Transverse colon (tissue), 4 donors: ENCODE results near the gene WDR91. TPM values are rescaled to one million over a fixed set of nuclear protein-coding genes. Genes with fewer than 3 reads are reported as not detected.

Experiments used
- DNase-seq: peaks from one replicate; pipeline ENCODE4 v3.0.0-alpha.2; 2019
- H3K27ac ChIP-seq, 4 donors: fragments of 200-600 bp; sonication (generic); 2 replicates each; pipeline ENCODE4 v1.5.1; 2016 to 2018; ENCODE audit warnings: inconsistent platforms in 4 of 4
- H3K27me3 ChIP-seq: fragments of 200-600 bp; sonication (generic); 2 replicates; pipeline ENCODE4 v1.5.1; 2017; ENCODE audit warnings: inconsistent platforms
- H3K36me3 ChIP-seq, 4 donors: fragments of 200-600 bp; sonication (generic); 2 replicates each; pipeline ENCODE4 v1.5.1; 2017 to 2019; ENCODE audit warnings: inconsistent platforms in 4 of 4
- H3K4me1 ChIP-seq, 4 donors: fragments of 200-600 bp; sonication (generic); 2 replicates each; pipeline ENCODE4 v1.5.1; 2017 to 2020; ENCODE audit warnings: inconsistent platforms in 4 of 4
- H3K4me3 ChIP-seq, 4 donors: fragments of 200-600 bp; sonication (generic); 1 replicate in 1 of 4; 2 replicates in 3 of 4; pipeline versions ENCODE4 v1.5.1 to v1.6.1; 2017 to 2019; ENCODE audit warnings: inconsistent platforms in 4 of 4
- H3K9me3 ChIP-seq, 2 donors: fragments of 200-600 bp; sonication (generic); 2 replicates each; pipeline ENCODE4 v1.5.1; 2017 to 2019; ENCODE audit warnings: inconsistent platforms in 2 of 2
- EP300 ChIP-seq: sonication (generic); formaldehyde crosslinking; IDR thresholded peaks from one replicate; pipeline ENCODE4 v1.6.1; 2017; ENCODE audit warnings: antibody characterized with exemption, low read depth
- POLR2A ChIP-seq: fragments of 450-650 bp; IDR thresholded peaks from one replicate; pipeline ENCODE4 v1.6.1; 2016; ENCODE audit warnings: antibody characterized with exemption, mild to moderate bottlenecking, moderate library complexity
- POLR2AphosphoS5 ChIP-seq, 3 donors: sonication (generic); formaldehyde crosslinking; IDR thresholded peaks; one replicate each; pipeline ENCODE4 v1.6.1; 2016; ENCODE audit warnings: antibody characterized with exemption in 3 of 3
- WGBS, 2 donors: methylation state at CpG; one replicate each; pipeline ENCODE4 v1.1.5; 2018; ENCODE audit warnings: low coverage in 1 of 2; 5-methylcytosine and 5-hydroxymethylcytosine counted together
- in situ Hi-C, 4 donors: fragments of 200-750 bp; cut with MboI; loops; one replicate each; pipeline versions ENCODE4 v1.15.0 to v1.15.1; 2017; ENCODE audit warnings: low sequenced_read_pairs in 3 of 4, low pct_ligation_motif_present in 1 of 4, low pct_unique_long_range_greater_than_20kb in 1 of 4
- intact Hi-C: fragments of 100-400 bp; cut with DNase I; formaldehyde crosslinking; loops from one replicate; pipeline ENCODE4 v1.15.1; 2023; ENCODE audit warnings: low total_unique reads
- total RNA-seq, 4 donors: library from RNA; depleted of rRNA; stranded (reverse); fragments of >200 nt; gene quantifications; one replicate each; pipeline ENCODE4 v1.1.0, GENCODE V29; 2016
- TF ChIP-seq, protein P1 (sequence below), 5 experiments: fragments of 200-600 bp in 3 of 5; fragments of 450-650 bp in 2 of 5; sonication (generic) in 3 of 5; IDR thresholded peaks; 1 replicate in 2 of 5; 2 replicates in 3 of 5; pipeline ENCODE4 v1.5.1; 2016 to 2017; ENCODE audit warnings: antibody characterized with exemption in 5 of 5, inconsistent platforms in 3 of 5, mild to moderate bottlenecking in 2 of 5, moderate library complexity in 1 of 5

WDR91 gene
- total RNA-seq, 4 donors from 2014 or later, result 6.7 to 19.9 (median 12.6) TPM

DNA sequence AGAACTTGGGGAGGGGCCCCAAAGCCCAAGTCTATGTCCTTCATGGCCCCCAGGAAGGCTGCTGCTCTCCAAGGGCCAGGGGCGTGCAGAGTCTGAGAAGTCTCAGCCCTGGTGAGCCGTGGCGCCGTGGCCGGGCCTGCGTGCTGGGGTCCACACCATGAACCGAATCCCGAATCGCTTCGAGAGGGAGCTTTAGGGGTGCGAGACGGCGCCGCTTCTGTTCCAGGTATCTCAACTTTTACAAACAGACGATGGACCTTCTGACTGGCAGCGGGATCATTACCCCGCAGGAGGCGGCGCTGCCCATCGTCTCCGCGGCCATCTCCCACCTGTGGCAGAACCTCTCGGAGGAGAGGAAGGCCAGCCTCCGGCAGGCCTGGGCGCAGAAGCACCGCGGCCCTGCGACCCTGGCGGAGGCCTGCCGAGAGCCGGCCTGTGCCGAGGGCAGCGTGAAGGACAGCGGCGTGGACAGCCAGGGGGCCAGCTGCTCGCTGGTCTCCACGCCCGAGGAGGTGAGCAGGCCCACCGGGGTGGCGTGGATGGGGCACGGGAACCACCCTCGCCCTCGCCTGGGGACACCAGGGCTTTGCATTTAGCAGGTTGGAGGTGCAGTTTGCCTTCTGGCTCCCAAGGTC, 35.0 kb upstream of the WDR91 start:
- intact Hi-C loops (no loop called here), in situ Hi-C loops (no loop called here)
- no peak for DNase-seq
- H3K9me3 ChIP-seq, result no peaks in the 10 kb centered on the region
- H3K4me1 ChIP-seq, result no peaks in the 10 kb centered on the region
- no peak overlapping the region for H3K27ac ChIP-seq
- no peaks in the 10 kb centered on the region for H3K36me3 ChIP-seq
- H3K27me3 ChIP-seq, result no peaks in the 10 kb centered on the region
- TF ChIP-seq EP300, result no peak
- TF ChIP-seq POLR2A, result no peak
- no peak for TF ChIP-seq POLR2AphosphoS5 (IDR thresholded peaks at IDR 0.05)
- TF ChIP-seq, protein P1, sequence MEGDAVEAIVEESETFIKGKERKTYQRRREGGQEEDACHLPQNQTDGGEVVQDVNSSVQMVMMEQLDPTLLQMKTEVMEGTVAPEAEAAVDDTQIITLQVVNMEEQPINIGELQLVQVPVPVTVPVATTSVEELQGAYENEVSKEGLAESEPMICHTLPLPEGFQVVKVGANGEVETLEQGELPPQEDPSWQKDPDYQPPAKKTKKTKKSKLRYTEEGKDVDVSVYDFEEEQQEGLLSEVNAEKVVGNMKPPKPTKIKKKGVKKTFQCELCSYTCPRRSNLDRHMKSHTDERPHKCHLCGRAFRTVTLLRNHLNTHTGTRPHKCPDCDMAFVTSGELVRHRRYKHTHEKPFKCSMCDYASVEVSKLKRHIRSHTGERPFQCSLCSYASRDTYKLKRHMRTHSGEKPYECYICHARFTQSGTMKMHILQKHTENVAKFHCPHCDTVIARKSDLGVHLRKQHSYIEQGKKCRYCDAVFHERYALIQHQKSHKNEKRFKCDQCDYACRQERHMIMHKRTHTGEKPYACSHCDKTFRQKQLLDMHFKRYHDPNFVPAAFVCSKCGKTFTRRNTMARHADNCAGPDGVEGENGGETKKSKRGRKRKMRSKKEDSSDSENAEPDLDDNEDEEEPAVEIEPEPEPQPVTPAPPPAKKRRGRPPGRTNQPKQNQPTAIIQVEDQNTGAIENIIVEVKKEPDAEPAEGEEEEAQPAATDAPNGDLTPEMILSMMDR (IDR thresholded peaks at IDR 0.05), result no peak
- H3K4me3 ChIP-seq, result no peak overlapping the region
- WGBS, 2 donors, result 94 to 100% methylated on average over 3 to 41 of the region's 43 CpGs

DNA sequence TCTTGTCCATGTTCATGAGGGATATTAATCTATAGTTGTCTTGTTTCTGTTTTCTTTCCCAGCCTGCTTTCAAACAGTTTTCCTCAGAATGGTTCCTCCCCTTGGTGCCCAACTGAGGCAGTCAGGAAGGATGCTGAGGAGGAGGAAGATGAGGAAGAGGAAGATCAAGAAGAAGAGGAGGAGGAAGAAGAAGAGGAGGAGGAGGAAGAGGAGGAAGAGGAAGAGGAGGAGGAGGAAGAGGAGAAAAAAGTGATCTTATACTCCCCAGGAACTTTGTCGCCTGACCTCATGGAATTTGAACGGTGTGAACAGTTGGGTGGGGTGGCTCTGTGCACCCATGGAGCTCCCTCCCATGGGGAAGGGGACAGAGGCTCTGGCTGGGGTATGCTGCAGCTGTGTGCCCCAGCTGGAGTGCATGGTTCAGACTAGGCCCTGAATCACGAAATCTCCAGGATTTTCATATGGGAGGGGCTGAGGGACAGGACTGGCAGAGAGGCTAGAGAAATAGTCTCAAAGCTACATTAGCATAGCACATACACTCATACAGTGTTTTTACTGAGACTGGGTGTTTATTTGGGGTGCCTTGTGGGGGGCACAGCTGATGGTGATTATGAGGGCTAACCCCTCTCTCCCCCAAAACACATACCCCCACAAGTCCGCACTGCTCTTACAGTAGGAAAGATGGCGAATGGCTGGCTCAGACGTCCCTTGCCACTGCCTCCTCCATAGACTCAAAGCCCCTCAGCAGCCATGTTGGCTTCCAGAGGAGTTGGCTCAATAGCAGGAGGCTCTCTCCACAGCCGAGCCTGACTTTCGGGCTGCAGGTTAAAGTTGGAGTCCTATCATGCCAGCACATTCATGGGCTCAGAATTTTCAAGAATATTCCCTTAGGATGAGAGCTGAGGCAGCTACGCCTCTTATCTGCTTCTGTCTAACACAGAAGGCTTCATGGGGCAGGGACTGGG, 34.2 kb upstream of the WDR91 start:
- H3K27ac ChIP-seq, result no peak overlapping the region
- in situ Hi-C loops, result no loop called here
- WGBS, 2 donors, result 83 to 100% methylated on average over 1 to 9 of the region's 9 CpGs
- TF ChIP-seq POLR2AphosphoS5 (IDR thresholded peaks at IDR 0.05) (no peak), POLR2A (no peak), EP300 (no peak)
- TF ChIP-seq, protein P1 (IDR thresholded peaks at IDR 0.05), result no peak
- no peaks in the 10 kb centered on the region for H3K9me3 ChIP-seq
- intact Hi-C loops, result no loop called here
- H3K4me3 ChIP-seq, result no peak overlapping the region
- DNase-seq, result no peak
- no peaks in the 10 kb centered on the region for H3K36me3 ChIP-seq
- no peaks in the 10 kb centered on the region for H3K27me3 ChIP-seq
- no peaks in the 10 kb centered on the region for H3K4me1 ChIP-seq

DNA sequence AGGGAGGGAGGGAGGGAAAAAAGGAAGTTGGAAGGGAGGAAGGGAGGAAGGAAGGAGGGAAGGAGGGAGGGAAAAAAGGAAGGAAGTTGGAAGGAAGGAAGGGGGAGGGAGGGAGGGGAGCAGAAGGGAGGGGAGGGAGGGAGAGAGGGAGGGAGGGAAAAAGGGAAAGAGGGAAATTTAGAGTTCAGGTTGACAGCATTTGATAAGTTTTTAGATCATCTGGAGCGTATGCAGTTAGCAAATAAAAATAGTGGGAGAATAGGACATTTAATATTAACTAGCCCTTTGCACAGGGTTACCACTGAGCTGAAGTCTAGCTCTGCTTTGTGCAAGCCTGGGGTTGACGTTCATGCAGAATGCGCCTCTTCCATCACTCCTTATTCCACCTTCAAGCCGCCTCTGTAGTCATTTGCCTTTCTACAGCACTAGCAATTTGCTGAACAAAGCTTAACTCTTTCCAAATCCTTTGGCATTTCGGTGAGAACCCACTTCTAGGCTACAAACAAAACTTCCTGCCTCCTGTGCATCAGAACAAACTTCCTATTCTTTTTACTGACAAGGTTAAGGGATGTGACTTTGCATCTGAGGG, 30.9 kb upstream of the WDR91 start:
- Histone ChIP-seq H3K36me3 (no peaks in the 10 kb centered on the region), H3K9me3 (no peaks in the 10 kb centered on the region), H3K4me1 (no peaks in the 10 kb centered on the region), H3K4me3 (no peak overlapping the region), H3K27me3 (no peaks in the 10 kb centered on the region), H3K27ac (no peak overlapping the region)
- no peak for DNase-seq
- WGBS, 2 donors, result 74 to 75% methylated on average over 1 to 5 of the region's 5 CpGs
- in situ Hi-C loops (no loop called here), intact Hi-C loops (no loop called here)
- no peak for TF ChIP-seq POLR2AphosphoS5 (IDR thresholded peaks at IDR 0.05)
- TF ChIP-seq POLR2A, result no peak
- TF ChIP-seq, protein P1 (IDR thresholded peaks at IDR 0.05), result no peak
- TF ChIP-seq EP300, result no peak

DNA sequence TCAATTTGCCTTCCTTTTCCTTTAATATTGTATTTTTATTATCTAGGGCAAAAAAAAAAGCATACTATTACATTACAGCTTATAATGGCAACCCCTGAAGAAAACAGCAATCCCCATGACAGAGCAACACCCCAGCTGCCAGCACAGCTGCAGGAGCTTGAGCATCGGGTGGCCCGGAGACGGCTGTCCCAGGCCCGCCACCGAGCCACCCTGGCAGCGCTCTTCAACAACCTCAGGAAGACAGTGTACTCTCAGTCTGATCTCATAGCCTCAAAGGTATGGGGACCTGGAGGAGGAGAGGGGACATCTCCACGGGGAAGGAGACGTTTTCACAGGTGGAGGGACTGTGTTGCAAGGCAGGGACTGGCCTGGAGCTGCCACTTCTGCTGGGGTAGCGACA, 29.1 kb upstream of the WDR91 start:
- Histone ChIP-seq H3K9me3 (no peaks in the 10 kb centered on the region), H3K4me3 (no peak overlapping the region), H3K27ac (no peak overlapping the region), H3K36me3 (no peaks in the 10 kb centered on the region), H3K27me3 (no peaks in the 10 kb centered on the region), H3K4me1 (no peaks in the 10 kb centered on the region)
- intact Hi-C loops, result no loop called here
- no peak for TF ChIP-seq POLR2AphosphoS5 (IDR thresholded peaks at IDR 0.05)
- TF ChIP-seq EP300, result no peak
- TF ChIP-seq, protein P1 (IDR thresholded peaks at IDR 0.05), result no peak
- no peak for TF ChIP-seq POLR2A
- in situ Hi-C loops, result no loop called here
- DNase-seq, result no peak
- WGBS, 2 donors, result 78% methylated on average over 9 of the region's 9 CpGs; no CpG with 5 or more reads in 1 of the 2 donors
